ENCODE measurements around the gene TRIM61. TPM values are rescaled to one million over a fixed set of nuclear protein-coding genes. Genes with fewer than 3 reads are reported as not detected.
"Not testable (repeated sequence)": the region's sequence is repeated elsewhere in the genome, so short reads cannot be mapped to it uniquely, and the experiment has no call there.

Gene TRIM61
- total RNA-seq, 1 donor from 2014 or later, result 2.4 TPM

DNA sequence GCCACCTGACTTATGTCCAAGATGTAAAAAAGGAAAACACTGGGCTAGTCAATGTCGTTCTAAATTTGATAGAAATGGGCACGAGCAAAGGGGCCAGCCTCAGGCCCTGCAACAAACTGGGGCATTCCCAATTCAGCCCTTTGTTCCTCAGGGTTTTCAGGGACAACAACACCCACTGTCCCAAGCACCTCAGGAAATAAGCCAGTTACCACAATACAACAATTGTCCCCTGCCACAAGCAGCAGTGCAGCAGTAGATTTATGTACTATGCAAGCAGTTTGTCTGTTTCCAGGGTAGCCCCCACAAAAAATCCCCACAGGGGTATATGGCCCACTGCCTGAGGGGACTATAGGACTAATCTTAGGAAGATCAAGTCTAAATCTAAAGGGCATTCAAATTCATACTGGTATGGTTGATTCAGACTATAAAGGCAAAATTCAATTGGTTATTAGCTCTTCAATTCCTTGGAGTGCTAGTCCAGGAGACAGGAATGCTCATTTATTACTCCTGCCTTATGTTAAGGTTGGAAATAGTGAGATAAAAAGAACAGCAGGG is 21.1 kb upstream of the TRIM61 start:
- H3K4me1 Mint-ChIP-seq (ENCODE audit: low read depth); H3K4me3 Mint-ChIP-seq; DNase-seq (ENCODE audit: low spot score); H3K36me3 Mint-ChIP-seq (ENCODE audit: low read depth); H3K9me3 Mint-ChIP-seq; intact Hi-C loops (cut with micrococcal nuclease); H3K27ac Mint-ChIP-seq: not testable (repeated sequence)
- H3K27me3 Mint-ChIP-seq (ENCODE audit: insufficient read depth), result peaks cover 17% of the 10 kb centered on the region

DNA sequence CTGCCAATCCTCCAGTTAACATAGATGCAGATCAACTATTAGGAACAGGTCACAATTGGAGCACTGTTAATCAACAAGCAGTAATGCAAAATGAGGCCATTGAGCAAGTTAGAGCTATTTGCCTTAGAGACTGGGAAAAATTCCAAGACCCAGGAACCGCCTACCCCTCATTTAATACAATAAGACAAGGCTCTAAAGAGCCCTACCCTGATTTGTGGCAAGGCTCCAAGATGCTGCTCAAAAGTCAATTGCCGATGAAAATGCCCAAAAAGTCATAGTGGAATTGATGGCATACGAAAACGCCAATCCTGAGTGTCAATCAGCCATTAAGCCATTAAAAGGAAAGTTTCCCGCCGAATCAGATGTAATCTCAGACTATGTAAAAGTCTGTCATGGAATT is 20.5 kb upstream of the TRIM61 start:
- no peak overlapping the region for H3K4me3 Mint-ChIP-seq
- intact Hi-C loops (cut with micrococcal nuclease), result loop anchor here (2.0 kb wide), 1 partner anchor 219 kb away; no protein-coding TSS in a partner anchor
- H3K27ac Mint-ChIP-seq, result no peak overlapping the region
- no peaks in the 10 kb centered on the region for H3K4me1 Mint-ChIP-seq (ENCODE audit: low read depth)
- no peaks in the 10 kb centered on the region for H3K9me3 Mint-ChIP-seq
- no peaks in the 10 kb centered on the region for H3K36me3 Mint-ChIP-seq (ENCODE audit: low read depth)
- no peak for DNase-seq (ENCODE audit: low spot score)
- peaks cover 17% of the 10 kb centered on the region for H3K27me3 Mint-ChIP-seq (ENCODE audit: insufficient read depth)

DNA sequence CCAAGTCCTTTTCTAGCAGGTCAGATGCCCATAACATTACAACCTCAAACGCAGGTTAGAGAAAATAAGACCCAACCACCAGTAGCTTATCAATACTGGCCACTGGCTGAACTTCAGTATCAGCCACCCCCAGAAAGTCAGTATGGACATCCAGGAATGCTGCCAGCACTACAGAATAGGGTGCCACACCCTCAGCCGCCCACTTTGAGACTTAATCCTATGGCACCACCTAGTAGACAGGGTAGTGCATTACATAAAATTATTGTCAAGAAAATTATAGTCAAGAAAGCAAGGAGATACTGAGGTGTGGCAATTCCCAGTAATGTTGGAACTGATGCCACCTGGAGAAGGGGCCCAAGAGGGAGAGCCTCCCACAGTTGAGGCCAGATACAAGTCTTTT is 19.9 kb upstream of the TRIM61 start:
- H3K36me3 Mint-ChIP-seq (ENCODE audit: low read depth), result no peaks in the 10 kb centered on the region
- no peaks in the 10 kb centered on the region for H3K4me1 Mint-ChIP-seq (ENCODE audit: low read depth)
- H3K27ac Mint-ChIP-seq, result no peak overlapping the region
- intact Hi-C loops (cut with micrococcal nuclease), result loop anchor here (2.0 kb wide), 1 partner anchor 219 kb away; no protein-coding TSS in a partner anchor
- no peak overlapping the region for H3K4me3 Mint-ChIP-seq
- peaks cover 17% of the 10 kb centered on the region for H3K27me3 Mint-ChIP-seq (ENCODE audit: insufficient read depth)
- no peaks in the 10 kb centered on the region for H3K9me3 Mint-ChIP-seq
- no peak for DNase-seq (ENCODE audit: low spot score)

DNA sequence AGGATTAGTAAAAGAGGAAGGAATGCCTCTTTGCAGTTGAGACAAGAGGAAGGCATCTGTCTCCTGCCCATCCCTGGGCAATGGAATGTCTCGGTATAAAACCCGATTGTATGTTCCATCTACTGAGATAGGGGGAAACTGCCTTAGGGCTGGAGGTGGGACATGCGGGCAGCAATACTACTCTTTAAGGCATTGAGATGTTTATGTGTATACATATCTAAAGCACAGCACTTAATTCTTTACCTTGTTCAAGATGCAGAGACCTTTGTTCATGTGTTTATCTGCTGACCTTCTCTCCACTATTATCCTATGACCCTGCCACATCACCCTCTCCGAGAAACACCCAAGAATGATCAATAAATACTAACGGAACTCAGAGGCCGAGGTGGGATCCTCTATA is 18.7 kb upstream of the TRIM61 start:
- not testable (repeated sequence) for H3K4me1 Mint-ChIP-seq (ENCODE audit: low read depth); H3K27ac Mint-ChIP-seq; DNase-seq (ENCODE audit: low spot score); H3K9me3 Mint-ChIP-seq; H3K36me3 Mint-ChIP-seq (ENCODE audit: low read depth); H3K4me3 Mint-ChIP-seq
- peaks cover 15% of the 10 kb centered on the region for H3K27me3 Mint-ChIP-seq (ENCODE audit: insufficient read depth)
- intact Hi-C loops (cut with micrococcal nuclease), result loop anchor here (2.0 kb wide), 1 partner anchor 217 kb away; no protein-coding TSS in a partner anchor

DNA sequence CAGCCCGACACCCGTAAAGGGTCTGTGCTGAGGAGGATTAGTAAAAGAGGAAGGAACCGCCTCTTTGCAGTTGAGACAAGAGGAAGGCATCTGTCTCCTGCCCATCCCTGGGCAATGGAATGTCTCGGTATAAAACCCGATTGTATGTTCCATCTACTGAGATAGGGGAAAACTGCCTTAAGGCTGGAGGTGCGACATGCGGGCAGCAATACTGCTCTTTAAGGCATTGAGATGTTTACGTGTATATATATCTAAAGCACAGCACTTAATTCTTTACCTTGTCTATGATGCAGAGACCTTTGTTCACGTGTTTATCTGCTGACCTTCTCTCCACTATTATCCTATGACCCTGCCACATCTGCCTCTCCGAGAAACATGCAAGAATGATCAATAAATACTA is 13.3 kb upstream of the TRIM61 start:
- intact Hi-C loops (cut with micrococcal nuclease); H3K4me1 Mint-ChIP-seq (ENCODE audit: low read depth); H3K9me3 Mint-ChIP-seq; H3K36me3 Mint-ChIP-seq (ENCODE audit: low read depth); H3K27ac Mint-ChIP-seq; H3K27me3 Mint-ChIP-seq (ENCODE audit: insufficient read depth); DNase-seq (ENCODE audit: low spot score); H3K4me3 Mint-ChIP-seq: not testable (repeated sequence)

DNA sequence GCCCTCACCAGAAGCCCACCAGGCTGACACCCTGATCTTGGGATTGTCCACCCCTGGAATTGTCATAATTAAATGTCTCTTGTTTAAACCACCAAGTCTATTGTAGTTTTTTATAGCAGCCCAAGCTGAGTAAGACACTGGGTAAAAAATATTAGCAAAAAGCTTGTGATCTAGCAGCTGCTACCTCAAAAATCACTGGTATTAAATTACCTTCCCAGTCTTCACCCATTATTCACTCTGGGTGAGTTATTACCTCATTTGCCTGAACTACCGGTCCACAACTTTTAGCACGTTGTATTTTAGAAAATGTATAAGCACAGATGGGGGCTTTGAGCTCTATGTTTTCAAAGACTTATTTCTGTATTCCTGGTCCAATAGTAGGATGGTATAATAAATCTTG is 12.0 kb upstream of the TRIM61 start:
- Mint-ChIP-seq H3K4me3 (no peak overlapping the region), H3K36me3 (ENCODE audit: low read depth) (no peaks in the 10 kb centered on the region), H3K4me1 (ENCODE audit: low read depth) (no peaks in the 10 kb centered on the region), H3K27ac (no peak overlapping the region), H3K9me3 (no peaks in the 10 kb centered on the region), H3K27me3 (ENCODE audit: insufficient read depth) (no peaks in the 10 kb centered on the region)
- DNase-seq (ENCODE audit: low spot score), result no peak
- intact Hi-C loops (cut with micrococcal nuclease), result no loop called here

DNA sequence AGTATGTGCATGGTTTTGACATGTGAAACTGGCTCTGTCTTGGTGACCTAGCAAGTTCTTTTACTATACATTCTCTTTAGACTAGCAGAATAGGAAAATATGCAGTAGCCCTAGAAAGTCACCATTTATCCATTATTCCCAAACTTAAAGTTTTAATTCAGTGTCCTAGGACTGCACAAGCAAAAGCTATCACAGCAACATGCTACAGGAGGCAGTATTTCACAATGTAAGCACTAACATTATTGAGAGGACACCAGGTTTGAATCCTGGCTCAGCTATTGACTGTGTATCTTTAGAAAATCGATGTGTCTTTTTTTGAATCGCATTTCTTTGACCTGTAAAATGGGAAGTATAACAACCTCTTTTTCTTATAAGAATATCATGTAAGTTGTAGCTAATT is 5.5 kb downstream of the TRIM61 start:
- Mint-ChIP-seq H3K4me1 (ENCODE audit: low read depth) (peaks cover 13% of the 10 kb centered on the region), H3K36me3 (ENCODE audit: low read depth) (peaks cover 18% of the 10 kb centered on the region)
- DNase-seq (ENCODE audit: low spot score); H3K27me3 Mint-ChIP-seq (ENCODE audit: insufficient read depth); H3K27ac Mint-ChIP-seq; H3K4me3 Mint-ChIP-seq; H3K9me3 Mint-ChIP-seq; intact Hi-C loops (cut with micrococcal nuclease): not testable (repeated sequence)

DNA sequence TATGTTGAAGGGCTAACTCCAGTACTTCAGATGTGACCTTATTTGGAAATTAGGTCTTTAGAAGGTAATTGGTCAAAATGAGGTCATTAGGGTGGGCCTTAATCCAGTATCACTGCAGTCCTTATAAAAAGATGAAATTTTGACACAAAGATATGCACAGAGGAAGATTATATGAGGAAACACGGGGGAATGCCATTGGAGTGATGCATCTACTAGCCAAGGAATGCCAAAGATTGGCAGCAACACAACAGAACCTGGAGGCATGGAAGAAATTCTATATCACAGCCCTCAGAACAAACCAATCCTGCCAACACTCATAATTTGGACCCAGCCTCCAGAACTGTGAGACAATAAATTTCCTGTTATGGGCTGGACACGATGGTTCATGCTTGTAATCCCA is 17.6 kb downstream of the TRIM61 start:
- intact Hi-C loops (cut with micrococcal nuclease), result no loop called here
- peaks cover 20% of the 10 kb centered on the region for H3K4me1 Mint-ChIP-seq (ENCODE audit: low read depth)
- peaks cover 4% of the 10 kb centered on the region for H3K36me3 Mint-ChIP-seq (ENCODE audit: low read depth)
- no peaks in the 10 kb centered on the region for H3K27me3 Mint-ChIP-seq (ENCODE audit: insufficient read depth)
- H3K27ac Mint-ChIP-seq, result no peak overlapping the region
- peaks cover 4% of the 10 kb centered on the region for H3K9me3 Mint-ChIP-seq
- no peak for DNase-seq (ENCODE audit: low spot score)
- no peak overlapping the region for H3K4me3 Mint-ChIP-seq

DNA sequence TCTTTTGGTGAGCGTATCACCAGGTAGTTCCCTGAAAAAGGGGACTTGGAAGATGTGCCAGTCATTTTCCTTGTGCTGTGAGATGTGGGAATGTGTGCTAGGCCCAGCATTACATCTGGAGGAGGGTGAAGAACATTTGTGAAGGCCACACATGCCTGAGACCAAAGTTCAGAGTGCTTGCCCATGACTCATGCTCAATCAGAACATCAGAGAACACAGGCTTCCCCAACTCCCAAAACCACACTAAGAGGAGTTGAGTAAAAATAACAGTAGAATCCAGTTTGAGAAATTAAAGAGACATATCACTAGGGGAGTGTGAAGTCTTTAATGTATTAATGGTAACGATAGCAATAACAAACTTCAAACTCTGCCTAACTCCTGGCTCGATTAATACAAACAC is 18.0 kb downstream of the TRIM61 start:
- DNase-seq (ENCODE audit: low spot score); H3K9me3 Mint-ChIP-seq; intact Hi-C loops (cut with micrococcal nuclease); H3K27me3 Mint-ChIP-seq (ENCODE audit: insufficient read depth); H3K36me3 Mint-ChIP-seq (ENCODE audit: low read depth); H3K4me3 Mint-ChIP-seq; H3K27ac Mint-ChIP-seq: not testable (repeated sequence)
- H3K4me1 Mint-ChIP-seq (ENCODE audit: low read depth), result peaks cover 20% of the 10 kb centered on the region

DNA sequence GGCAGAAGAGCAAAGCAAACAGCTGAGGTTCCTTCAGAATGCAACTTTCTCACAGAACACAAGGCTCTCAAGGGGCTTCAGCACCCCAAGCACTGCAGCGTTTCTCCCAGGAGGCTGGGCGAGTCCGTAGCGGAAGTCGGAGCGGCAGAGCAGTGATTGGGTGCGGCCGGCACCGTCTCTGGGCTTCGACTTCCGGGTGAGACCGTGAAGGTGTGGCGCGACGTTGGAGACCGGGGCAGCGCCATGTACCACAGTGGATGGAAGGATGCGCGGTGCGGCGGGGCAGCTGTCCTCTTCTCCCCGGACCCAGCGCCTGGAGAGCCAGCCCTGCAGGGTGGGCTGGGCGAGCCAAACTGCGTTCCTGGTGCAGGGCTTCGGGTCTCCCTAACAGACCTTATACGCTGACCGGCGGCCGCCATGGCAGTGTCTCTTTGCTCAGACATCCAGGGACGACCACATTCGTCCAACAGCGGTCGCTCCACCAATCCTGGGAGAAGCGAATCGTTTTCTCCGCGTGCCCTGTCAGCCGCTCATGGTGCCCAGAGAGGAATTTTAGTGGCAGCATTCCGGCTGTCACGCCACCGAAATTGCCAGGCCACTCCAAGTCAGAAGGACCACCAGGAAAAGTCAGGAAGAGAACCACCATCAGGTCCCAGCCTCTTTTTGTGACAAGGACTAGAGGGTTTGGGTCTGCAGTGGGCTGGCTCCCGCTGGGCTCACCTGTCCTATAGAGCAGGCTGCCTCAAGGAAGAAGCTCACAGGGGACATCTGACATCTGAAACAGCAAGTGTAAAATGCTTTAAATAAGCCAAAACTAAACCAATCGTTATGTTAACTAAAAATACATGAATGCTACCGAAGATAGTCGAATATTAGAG is 20.5 kb downstream of the TRIM61 start:
- peaks cover 20% of the 10 kb centered on the region for H3K4me1 Mint-ChIP-seq (ENCODE audit: low read depth)
- peak overlapping the region; percentile 96 for H3K4me3 Mint-ChIP-seq
- H3K36me3 Mint-ChIP-seq (ENCODE audit: low read depth), result peaks cover 2% of the 10 kb centered on the region
- H3K9me3 Mint-ChIP-seq, result peaks cover 4% of the 10 kb centered on the region
- intact Hi-C loops (cut with micrococcal nuclease), result loop anchor here (1.0 kb wide), 2 partner anchors 20 to 155 kb away; partner anchors contain the start of genes TMEM192 and TRIM61
- H3K27me3 Mint-ChIP-seq (ENCODE audit: insufficient read depth), result no peaks in the 10 kb centered on the region
- H3K27ac Mint-ChIP-seq, result peak overlapping the region; percentile 75
- DNase-seq (ENCODE audit: low spot score), result peak; percentile 78

DNA sequence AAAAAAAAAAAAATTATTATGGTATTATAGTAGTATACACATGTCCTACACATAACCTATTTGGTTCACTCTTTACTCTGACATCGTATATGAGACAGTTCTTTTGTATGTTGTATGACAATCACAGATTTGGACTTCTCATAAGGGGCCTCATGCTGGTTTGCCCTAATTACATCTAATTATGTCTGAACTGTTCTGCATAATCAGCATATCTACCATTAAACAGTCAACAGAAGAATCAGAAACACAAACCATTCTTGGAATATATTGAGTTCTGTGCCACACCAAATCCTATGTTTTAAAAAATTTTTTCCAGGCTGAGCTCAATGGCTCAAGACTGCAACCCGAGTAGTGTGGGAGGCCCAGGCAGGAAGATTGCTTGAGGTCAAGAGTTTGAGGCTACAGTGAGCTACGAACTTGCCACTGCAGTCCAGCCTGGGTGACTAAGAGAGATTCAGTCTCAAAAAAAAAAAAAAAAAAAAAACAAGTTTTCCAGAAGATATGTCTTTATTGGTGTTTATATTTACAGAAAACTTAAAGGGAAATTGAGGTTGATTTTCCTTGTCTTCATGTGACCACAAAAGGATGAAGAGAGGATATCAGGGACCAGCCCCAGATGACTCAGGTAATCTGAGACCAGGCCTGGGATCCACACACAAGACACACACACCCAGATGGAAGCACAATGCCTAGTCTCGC is 22.2 kb downstream of the TRIM61 start:
- peaks cover 4% of the 10 kb centered on the region for H3K9me3 Mint-ChIP-seq
- peaks cover under 1% of the 10 kb centered on the region for H3K27me3 Mint-ChIP-seq (ENCODE audit: insufficient read depth)
- H3K27ac Mint-ChIP-seq, result no peak overlapping the region
- no peak for DNase-seq (ENCODE audit: low spot score)
- peak overlapping the region; percentile 65 for H3K4me3 Mint-ChIP-seq
- intact Hi-C loops (cut with micrococcal nuclease), result no loop called here
- H3K36me3 Mint-ChIP-seq (ENCODE audit: low read depth), result peaks cover 2% of the 10 kb centered on the region
- H3K4me1 Mint-ChIP-seq (ENCODE audit: low read depth), result peaks cover 20% of the 10 kb centered on the region

DNA sequence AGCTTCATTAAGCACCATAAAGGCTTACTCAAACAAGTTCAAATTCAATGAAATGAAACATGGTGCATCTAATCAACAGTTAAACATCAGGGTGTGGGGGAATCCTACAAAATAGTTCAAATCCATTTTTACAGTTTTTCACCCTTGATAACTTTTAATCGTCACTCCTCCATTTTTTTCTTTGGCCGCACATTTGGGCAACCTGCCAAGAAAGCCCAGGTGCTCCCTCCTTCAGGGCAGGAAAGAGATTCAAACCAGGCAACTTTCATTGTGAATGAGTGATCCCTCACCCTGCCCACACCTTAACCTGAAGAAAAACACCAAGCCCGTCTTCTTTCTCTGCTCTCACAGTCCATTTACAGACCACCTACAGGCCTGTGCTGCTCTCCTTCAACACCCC is 24.9 kb downstream of the TRIM61 start:
- no peak for DNase-seq (ENCODE audit: low spot score)
- intact Hi-C loops (cut with micrococcal nuclease), result no loop called here
- H3K4me1 Mint-ChIP-seq (ENCODE audit: low read depth), result peaks cover 12% of the 10 kb centered on the region
- peaks cover 4% of the 10 kb centered on the region for H3K9me3 Mint-ChIP-seq
- no peak overlapping the region for H3K27ac Mint-ChIP-seq
- H3K27me3 Mint-ChIP-seq (ENCODE audit: insufficient read depth), result peaks cover 4% of the 10 kb centered on the region
- H3K4me3 Mint-ChIP-seq, result no peak overlapping the region
- no peaks in the 10 kb centered on the region for H3K36me3 Mint-ChIP-seq (ENCODE audit: low read depth)

Measured in activated T-helper 1 cell treated with anti-CD3 and anti-CD28 coated beads, Interleukin-12 subunit alpha, Interleukin-12 subunit beta, Interleukin-2, Interleukin-4 antibody, amounts not matched to agents 30 ng/mL and 10 ng/mL and 1 ng/mL, durations not matched to agents 14 hours and 24 hours and 36 hours (primary cell).